K562 (cell line): ENCODE results near the gene C1QTNF3. TPM values are rescaled to one million over a fixed set of nuclear protein-coding genes. Genes with fewer than 3 reads are reported as not detected.

Experiments
- ATAC-seq: fragments of 200-7000 bp; cut with Tn5 transposase; 3 replicates; pipeline ENCODE4 v1.9.1; 2020; ENCODE audit warnings: moderate library complexity
- BruUV-seq: library from RNA; stranded (reverse); fragments of 400-500 nt; replicated peaks from 2 replicates; lab custom pipeline; 2021; lab: Mats Ljungman, UMichigan
- CTCF ChIA-PET: fragments of 300-600 bp; formaldehyde crosslinking; extraction: SDS; loops from one replicate; lab custom pipeline; 2021; ENCODE audit warnings: low intra/inter-chr PET ratio; lab: Yijun Ruan, JAX
- POLR2A ChIA-PET: fragments of 300-600, 350-650 bp; sonication (Branson Sonifier 250); formaldehyde crosslinking; extraction: SDS; loops from one replicate; lab custom pipeline; 2021; ENCODE audit warnings: antibody characterized with exemption, inconsistent platforms; lab: Yijun Ruan, JAX
- DNase-seq, 4 experiments: peaks; one replicate each; pipeline versions ENCODE4 v3.0.0 to v3.0.0-alpha.2; 2011 to 2018; ENCODE audit warnings: low spot score in 3 of 4, mixed read lengths in 3 of 4; ENCODE audit errors: extremely low read depth in 1 of 4
- FAIRE-seq: peaks from 2 replicates; lab custom pipeline; 2011; peaks lifted over from hg19 to GRCh38; lab: Jason Lieb, UNC
- H2AFZ ChIP-seq: 2 replicates; pipeline ENCODE4 v1.6.0; 2011; ENCODE audit warnings: low read depth, low read length, control low read depth, inconsistent platforms
- H3K27ac ChIP-seq: fragments of 200-600 bp; 3 replicates; pipeline ENCODE4 v1.8.0; 2011; ENCODE audit warnings: low read depth, mild to moderate bottlenecking, control low read depth, inconsistent platforms, low read length, moderate library complexity, mixed read lengths; ENCODE audit errors: extremely low read depth
- H3K27me3 ChIP-seq, 2 experiments: fragments of 300-600 bp in 1 of 2; 2 replicates in 1 of 2; 3 replicates in 1 of 2; pipeline versions ENCODE4 v1.6.0 to v1.8.0; 2011; ENCODE audit warnings: inconsistent platforms in 2 of 2, low read length in 2 of 2, mild to moderate bottlenecking in 1 of 2, mixed read lengths in 1 of 2, moderate library complexity in 1 of 2; ENCODE audit not compliant: control insufficient read depth in 2 of 2, insufficient read depth in 2 of 2
- H3K36me3 ChIP-seq: fragments of 300-600 bp; 3 replicates; pipeline ENCODE4 v1.8.0; 2011; ENCODE audit warnings: mild to moderate bottlenecking, low read length, inconsistent platforms; ENCODE audit not compliant: control insufficient read depth, insufficient read depth
- H3K4me1 ChIP-seq, 2 experiments: fragments of 200-600 bp in 1 of 2; replicated peaks in 1 of 2; 2 replicates in 1 of 2; 3 replicates in 1 of 2; pipeline versions ENCODE4 v1.5.1 to v1.8.0; 2011; ENCODE audit warnings: inconsistent platforms in 2 of 2, low read length in 2 of 2, mild to moderate bottlenecking in 1 of 2, mixed read lengths in 1 of 2, moderate library complexity in 1 of 2; ENCODE audit not compliant: control insufficient read depth in 2 of 2, insufficient read depth in 2 of 2
- H3K4me2 ChIP-seq: 2 replicates; pipeline ENCODE4 v1.6.1; 2011; ENCODE audit warnings: low read length, control low read depth, inconsistent platforms, mixed read lengths; ENCODE audit not compliant: insufficient read depth
- H3K4me3 ChIP-seq: fragments of 200-600 bp; sonication (generic), shearing (Covaris generic); 2 replicates; pipeline ENCODE4 v1.5.1; 2016; ENCODE audit warnings: control low read depth, inconsistent platforms
- H3K79me2 ChIP-seq: fragments of 200-600 bp; 3 replicates; pipeline ENCODE4 v1.8.0; 2011; ENCODE audit warnings: low read length, inconsistent platforms; ENCODE audit not compliant: control insufficient read depth, insufficient read depth
- H3K9ac ChIP-seq, 2 experiments: 2 replicates each; pipeline versions ENCODE4 v1.6.0 to v1.6.1; 2011; ENCODE audit warnings: low read depth in 2 of 2, low read length in 2 of 2, control low read depth in 1 of 2, inconsistent platforms in 1 of 2, mild to moderate bottlenecking in 1 of 2, mixed read lengths in 1 of 2; ENCODE audit not compliant: insufficient read depth in 1 of 2
- H3K9me1 ChIP-seq: one replicate; pipeline ENCODE4 v1.6.0; 2011; ENCODE audit warnings: inconsistent platforms, mild to moderate bottlenecking, low read length, moderate library complexity; ENCODE audit not compliant: control insufficient read depth, insufficient read depth
- H3K9me3 ChIP-seq: replicated peaks from 2 replicates; pipeline ENCODE4 v1.5.1; 2011; ENCODE audit warnings: low read depth, low read length, inconsistent platforms; ENCODE audit not compliant: control insufficient read depth, insufficient read depth
- H4K20me1 ChIP-seq: replicated peaks from 2 replicates; pipeline ENCODE4 v1.6.1; 2011; ENCODE audit warnings: low read length, inconsistent platforms, mixed read lengths; ENCODE audit not compliant: control insufficient read depth, insufficient read depth
- ADNP ChIP-seq: fragments of 200-800 bp; sonication (Bioruptor generic); IDR thresholded peaks from 2 replicates; pipeline ENCODE4 v1.6.1; 2016; ENCODE audit warnings: missing genetic modification characterization, missing compliant biosample characterization
- ATF3 ChIP-seq, 2 experiments: fragments of 450-650 bp in 1 of 2; sonication (generic) in 1 of 2; formaldehyde crosslinking in 1 of 2; IDR thresholded peaks in 1 of 2; conservative IDR thresholded peaks in 1 of 2; 2 replicates each; pipeline versions ENCODE4 v1.6.1 to v1.8.1; 2016 to 2023; ENCODE audit warnings: mild to moderate bottlenecking in 2 of 2, moderate library complexity in 2 of 2, inconsistent platforms in 1 of 2, missing genetic modification reagents in 1 of 2
- CCAR2 ChIP-seq: fragments of 200-400 bp; formaldehyde crosslinking; IDR thresholded peaks from 2 replicates; pipeline ENCODE4 v1.6.1; 2017; ENCODE audit warnings: mild to moderate bottlenecking, low read depth, low read length
- L3MBTL2 ChIP-seq: fragments of 450-650 bp; IDR thresholded peaks from 2 replicates; pipeline ENCODE4 v1.6.1; 2016; ENCODE audit warnings: mild to moderate bottlenecking, moderate library complexity
- MITF ChIP-seq: IDR thresholded peaks from 2 replicates; pipeline ENCODE4 v1.6.1; 2014; ENCODE audit warnings: antibody characterized with exemption
- NFE2L1 ChIP-seq: fragments of 450-650 bp; IDR thresholded peaks from 2 replicates; pipeline ENCODE4 v1.6.1; 2016; ENCODE audit warnings: missing genetic modification characterization, low read depth, mild to moderate bottlenecking, missing compliant biosample characterization, moderate library complexity, borderline replicate concordance
- SMAD4 ChIP-seq: fragments of 250-450 bp; sonication (Bioruptor Pico); conservative IDR thresholded peaks from 2 replicates; pipeline ENCODE4 v1.8.0; 2021; ENCODE audit warnings: inconsistent platforms, mild to moderate bottlenecking, moderate library complexity
- TAF1 ChIP-seq: IDR thresholded peaks from 2 replicates; pipeline ENCODE4 v1.6.1; 2011; ENCODE audit warnings: mild to moderate bottlenecking, low read length, moderate library complexity; ENCODE audit not compliant: insufficient read depth, control insufficient read depth, severe bottlenecking; ENCODE audit errors: extremely low read depth
- THRB ChIP-seq: fragments of 450-650 bp; formaldehyde crosslinking; conservative IDR thresholded peaks from 2 replicates; pipeline ENCODE4 v1.4.0; 2022; ENCODE audit warnings: mild to moderate bottlenecking, missing genetic modification characterization
- ZBTB5 ChIP-seq: fragments of 450-650 bp; IDR thresholded peaks from 2 replicates; pipeline ENCODE4 v1.6.1; 2017; ENCODE audit warnings: antibody characterized with exemption
- ZKSCAN3 ChIP-seq: fragments of 250-450 bp; sonication (Bioruptor Pico); IDR thresholded peaks from 2 replicates; pipeline ENCODE4 v1.4.0; 2020
- ZNF316 ChIP-seq: fragments of 450-650 bp; IDR thresholded peaks from 2 replicates; pipeline ENCODE4 v1.6.1; 2016
- ZNF384 ChIP-seq: IDR thresholded peaks from 2 replicates; pipeline ENCODE4 v1.6.1; 2012; ENCODE audit warnings: low read depth, low read length, improper control_type of control experiment
- ZNF395 ChIP-seq: fragments of 200-800 bp; sonication (Bioruptor generic); IDR thresholded peaks from 2 replicates; pipeline ENCODE4 v1.6.1; 2017; ENCODE audit warnings: missing genetic modification characterization, missing compliant biosample characterization
- ZNF785 ChIP-seq: fragments of 250-450 bp; sonication (Bioruptor Pico); IDR thresholded peaks from 2 replicates; pipeline ENCODE4 v1.4.0; 2020; ENCODE audit warnings: mild to moderate bottlenecking
- WGBS: fragments of 100-300 bp; shearing (Covaris generic); methylation state at CpG from one replicate; pipeline ENCODE4 v1.1.6; 2016; ENCODE audit warnings: low coverage, mixed read lengths; ENCODE audit not compliant: insufficient coverage; ENCODE audit errors: missing lambda C conversion rate; 5-methylcytosine and 5-hydroxymethylcytosine counted together
- in situ Hi-C: fragments of 300-500 bp; cut with MboI; formaldehyde crosslinking; loops from 4 replicates; pipeline ENCODE4 v1.15.0; 2018; ENCODE audit warnings: inconsistent platforms, mixed read lengths
- intact Hi-C: fragments of 100-400 bp; cut with micrococcal nuclease; formaldehyde crosslinking; loops from 2 replicates; pipeline ENCODE4 v1.14.2; 2022
- polyA plus RNA-seq, 8 experiments: library from polyadenylated mRNA; depleted of rRNA in 4 of 8; stranded (reverse) in 5 of 8; unstranded in 3 of 8; fragments of >200 nt; fragmentation: Nextera tagmentation in 2 of 8; fragmentation: Illumina TruSeq in 1 of 8; extraction: Ambion mirVana in 2 of 8; extraction: Trizol in 1 of 8; gene quantifications; 2 replicates each; pipeline versions ENCODE4 v1.2.1 to v1.2.3, GENCODE V29; 2011 to 2014; ENCODE audit warnings: inconsistent platforms in 1 of 8, missing spikeins in 1 of 8
- total RNA-seq, 7 experiments: library from RNA; depleted of rRNA in 6 of 7; stranded (reverse); fragments of >200 nt in 6 of 7; fragmentation: Illumina TruSeq in 2 of 7; extraction: Trizol in 2 of 7; gene quantifications; 2 replicates each; pipeline versions ENCODE4 v1.2.1 to v1.2.3, GENCODE V29; 2011 to 2021; ENCODE audit warnings: low replicate concordance in 1 of 7

The C1QTNF3 gene
- total and polyA plus RNA-seq, 9 of the 15 experiments (the other 6 are each of a cell fraction or from before 2014, with no cell fraction given) = 0.51 to 3.3 (median 2.0) TPM

- Histone ChIP-seq H3K9me3 (no peaks in the 10 kb centered on the region), H3K9me1 (no peaks in the 10 kb centered on the region), H3K4me2 (no peak overlapping the region), H3K9ac (no peak overlapping the region), H3K79me2 (no peaks in the 10 kb centered on the region), H3K4me1 (no peaks in the 10 kb centered on the region), H3K4me3 (no peak overlapping the region), H3K27me3 (peaks cover 8 to 22% of the 10 kb centered on the region in 2 experiments), H2AFZ (no peak overlapping the region), H3K36me3 (no peaks in the 10 kb centered on the region), H4K20me1 (no peaks in the 10 kb centered on the region), H3K27ac (no peak overlapping the region)
- ChIA-PET CTCF (no interaction called here), POLR2A (interaction anchor here (0.6 to 1.2 kb wide), 3 partner anchors 13 to 24 kb away, joined by 3 read pairs; no protein-coding TSS in a partner anchor)
- BruUV-seq = no TSS peak
- no peak for DNase-seq
- no peak for FAIRE-seq
- intact Hi-C loops = no loop called here
- 0% methylated on average over 5 of the region's 5 CpGs for WGBS
- in situ Hi-C loops = no loop called here
- no peak for ATAC-seq
- TF ChIP-seq ZBTB5 (no peak), CCAR2 (no peak), ZNF395 (CRISPR knock-in tag) (no peak), ZKSCAN3 (no peak), MITF (no peak), SMAD4 (CRISPR knock-in tag) (no peak), TAF1 (no peak), ZNF785 (CRISPR knock-in tag) (no peak), ZNF316 (no peak), L3MBTL2 (no peak), ATF3 (IDR thresholded peaks at IDR 0.05) (no peak), ATF3 (CRISPR knock-in tag; conservative IDR thresholded peaks at IDR 0.05) (no peak), NFE2L1 (no peak), ADNP (no peak), THRB (no peak), ZNF384 (no peak)
These were observed 67.2 kb downstream of the C1QTNF3 start for GRCh38 chr5:33975852-33976251.
